HG03097 (cell line): ENCODE results near the gene PLXDC1.
"Not testable (repeated sequence)": the region's sequence is repeated elsewhere in the genome, so short reads cannot be mapped to it uniquely, and the experiment has no call there.

Experiments
- ATAC-seq: cut with Tn5 transposase; IDR thresholded peaks from one replicate; pipeline ENCODE4 v1.9.1; 2021; ENCODE audit not compliant: unreplicated experiment, low FRiP score

Gene PLXDC1

DNA sequence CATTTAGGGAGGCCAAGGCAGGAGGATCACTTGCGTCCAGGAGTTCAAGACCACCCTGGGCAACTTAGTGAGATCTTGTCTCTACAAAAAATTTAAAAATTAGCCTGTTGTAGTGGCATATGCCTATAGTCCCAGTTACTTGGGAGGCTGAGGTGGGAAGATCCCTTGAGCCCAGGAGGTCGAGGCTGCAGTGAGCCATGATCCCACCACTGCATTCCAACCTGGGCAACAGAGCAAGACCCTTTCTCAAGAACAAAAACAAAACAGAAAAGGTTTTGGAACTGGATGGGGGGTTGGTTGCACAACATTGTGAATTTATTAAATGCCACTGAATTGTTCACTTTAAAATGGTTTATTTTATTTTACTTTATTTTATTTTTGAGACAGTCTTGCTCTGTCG, 21.2 kb downstream of the PLXDC1 start:
- ATAC-seq, result no peak

- not testable (repeated sequence) for ATAC-seq
Measured at GRCh38 chr17:39129544-39129943, 21.9 kb downstream of the PLXDC1 start.

DNA sequence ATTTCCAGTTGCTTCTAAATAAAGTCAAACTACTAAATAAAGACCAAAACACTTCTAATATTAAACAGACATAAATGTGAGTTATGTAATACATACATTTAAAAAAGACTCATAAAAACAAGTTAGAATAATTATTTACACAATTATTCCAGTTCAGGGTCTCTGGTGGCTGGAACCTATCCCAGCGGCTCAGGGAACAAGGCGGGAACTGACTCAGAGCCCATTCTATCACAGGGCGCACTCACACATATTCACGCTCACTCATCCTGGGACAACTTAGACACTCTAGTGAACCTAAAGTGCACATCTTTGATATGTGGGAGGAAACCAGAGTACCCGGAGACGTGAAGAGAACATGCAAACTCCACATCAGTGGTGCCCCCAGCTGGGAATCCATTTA, 25.0 kb downstream of the PLXDC1 start:
- ATAC-seq, result no peak

DNA sequence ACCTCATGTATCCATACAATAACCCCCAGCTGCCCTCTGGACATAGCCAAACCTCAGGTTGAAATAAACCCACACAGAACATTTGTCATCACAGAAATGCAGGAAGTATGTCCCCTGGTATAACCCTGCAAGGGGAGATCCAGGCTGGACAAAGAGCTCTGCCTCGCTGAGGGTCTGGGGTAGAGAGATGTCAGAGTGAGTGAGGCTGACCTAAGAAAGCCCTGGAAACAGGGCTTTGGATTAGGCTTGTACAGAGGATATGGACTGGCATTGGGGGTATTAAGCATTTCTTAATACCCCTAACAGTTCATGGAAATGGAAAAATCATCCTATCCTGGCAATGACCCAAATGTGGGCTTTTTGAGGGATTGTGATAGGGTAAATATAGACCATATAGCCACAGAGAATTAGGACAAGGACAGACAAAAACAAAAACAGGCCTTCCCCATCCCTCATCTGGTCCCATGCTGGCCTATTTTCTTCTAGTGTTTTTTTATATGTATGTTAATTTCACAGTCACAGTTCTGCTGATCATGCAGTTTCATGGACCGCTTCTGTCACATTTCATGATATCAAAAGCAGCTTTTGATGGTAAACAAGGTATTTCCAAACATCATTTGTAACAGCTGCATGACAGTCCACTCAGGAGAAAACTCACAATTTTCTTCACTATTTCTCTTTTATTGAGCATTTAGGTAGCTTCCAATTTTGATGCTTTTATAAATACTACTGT, 26.1 kb downstream of the PLXDC1 start:
- ATAC-seq, result no peak

DNA sequence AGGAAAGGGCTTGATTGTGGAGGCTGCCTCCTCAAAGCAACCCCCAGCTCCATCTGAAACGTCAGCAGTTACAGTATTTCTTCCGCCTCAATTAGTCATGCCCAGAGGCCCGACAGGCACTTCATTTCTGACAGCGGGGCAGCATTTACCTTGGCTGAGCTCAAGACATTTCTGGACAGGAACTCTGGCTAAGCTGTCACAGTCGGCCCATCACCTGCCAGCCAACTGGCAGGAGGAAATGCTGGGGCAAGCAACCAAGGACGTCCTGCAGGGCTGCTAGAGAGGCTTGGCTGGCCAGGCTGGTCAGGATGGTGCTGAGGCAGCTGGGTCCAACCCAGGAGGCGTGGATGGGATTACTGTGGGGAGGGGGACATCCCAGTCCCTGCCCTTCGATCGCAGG, 27.8 kb downstream of the PLXDC1 start:
- ATAC-seq, result no peak

GRCh38 chr17:39122991-39123390, 28.4 kb downstream of the PLXDC1 start:
- ATAC-seq, result no peak

- ATAC-seq, result not testable (repeated sequence)
Measured at GRCh38 chr17:39121919-39122318, 29.5 kb downstream of the PLXDC1 start.

- ATAC-seq, result peak; percentile 76
Measured at GRCh38 chr17:39118674-39119419, 32.6 kb downstream of the PLXDC1 start.

DNA sequence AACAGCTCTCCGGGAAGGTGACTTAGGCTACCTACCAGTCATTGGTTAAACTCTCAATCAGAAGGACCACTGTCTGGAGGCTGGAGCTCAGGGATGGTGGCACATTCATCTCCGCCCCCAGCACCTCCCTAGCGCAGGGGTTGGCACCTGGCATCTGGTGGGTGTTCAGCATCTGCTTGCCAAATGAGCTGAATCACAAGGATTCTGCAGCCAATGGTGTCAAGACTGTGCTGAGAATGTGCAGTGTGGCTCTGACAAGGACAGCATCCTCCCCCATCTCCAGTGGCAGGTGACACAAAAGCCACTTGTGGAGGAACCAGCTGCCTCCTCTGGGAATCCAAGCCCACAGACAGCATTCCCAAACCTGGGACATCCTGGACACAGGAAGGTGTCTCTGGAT, 35.2 kb downstream of the PLXDC1 start:
- no peak for ATAC-seq

DNA sequence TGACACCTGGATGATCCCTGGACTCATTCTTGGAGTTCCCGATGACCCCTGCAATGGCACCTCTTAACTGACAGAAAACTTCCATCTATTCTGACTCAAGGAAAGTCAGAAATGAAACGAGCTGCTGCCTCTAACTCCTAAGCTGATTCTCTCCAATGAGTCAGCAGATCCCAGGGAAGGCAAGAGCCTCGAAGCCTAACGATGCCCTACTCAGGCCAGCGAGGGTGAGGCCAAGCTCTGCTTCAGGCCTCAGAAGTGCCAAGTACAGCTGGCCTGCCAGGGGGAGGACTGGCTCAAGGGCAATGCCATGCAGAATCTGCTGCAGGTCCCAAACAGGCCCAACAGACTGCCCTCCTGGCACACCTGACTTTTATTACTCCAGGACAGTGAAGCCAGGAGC, 36.3 kb downstream of the PLXDC1 start:
- no peak for ATAC-seq

DNA sequence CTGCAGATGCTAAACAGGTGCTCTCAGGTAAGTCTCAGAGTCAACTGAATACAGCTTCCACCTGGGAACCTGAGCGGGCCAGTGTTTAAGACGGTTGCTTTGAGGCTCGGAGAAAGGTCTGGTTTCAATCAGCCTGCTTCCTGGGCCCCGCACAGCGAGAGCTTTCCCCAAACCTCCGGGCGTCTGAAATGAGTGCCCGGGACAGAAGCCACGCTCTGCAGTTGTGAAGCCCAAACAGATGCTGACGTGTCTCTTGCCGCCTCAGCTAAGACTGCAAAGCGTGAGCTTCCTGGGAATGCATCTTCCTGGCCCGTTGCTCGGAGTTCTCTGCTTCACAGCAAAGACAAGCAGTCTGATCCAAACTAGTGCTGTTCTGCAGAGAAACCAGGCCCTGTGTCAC, 36.7 kb downstream of the PLXDC1 start:
- ATAC-seq, result no peak

DNA sequence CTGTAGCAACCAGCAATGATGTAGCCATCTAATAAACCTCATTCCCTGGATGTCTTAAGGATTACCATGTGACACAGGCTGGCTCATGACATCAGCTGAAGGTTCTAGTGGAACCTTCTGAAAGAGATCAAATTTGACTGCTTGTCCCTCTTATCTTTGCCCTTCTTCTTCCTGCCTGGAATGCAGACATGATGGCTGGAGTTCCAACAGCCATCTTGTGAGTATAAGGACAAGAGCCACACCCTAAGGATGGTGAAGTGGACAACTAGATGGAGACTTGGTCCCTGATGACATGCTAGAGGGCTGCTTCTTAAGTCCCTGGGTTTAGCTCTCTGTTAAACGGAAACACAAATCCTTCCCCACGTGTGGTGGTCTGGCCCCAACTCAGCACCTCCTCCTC, 37.6 kb downstream of the PLXDC1 start:
- no peak for ATAC-seq

DNA sequence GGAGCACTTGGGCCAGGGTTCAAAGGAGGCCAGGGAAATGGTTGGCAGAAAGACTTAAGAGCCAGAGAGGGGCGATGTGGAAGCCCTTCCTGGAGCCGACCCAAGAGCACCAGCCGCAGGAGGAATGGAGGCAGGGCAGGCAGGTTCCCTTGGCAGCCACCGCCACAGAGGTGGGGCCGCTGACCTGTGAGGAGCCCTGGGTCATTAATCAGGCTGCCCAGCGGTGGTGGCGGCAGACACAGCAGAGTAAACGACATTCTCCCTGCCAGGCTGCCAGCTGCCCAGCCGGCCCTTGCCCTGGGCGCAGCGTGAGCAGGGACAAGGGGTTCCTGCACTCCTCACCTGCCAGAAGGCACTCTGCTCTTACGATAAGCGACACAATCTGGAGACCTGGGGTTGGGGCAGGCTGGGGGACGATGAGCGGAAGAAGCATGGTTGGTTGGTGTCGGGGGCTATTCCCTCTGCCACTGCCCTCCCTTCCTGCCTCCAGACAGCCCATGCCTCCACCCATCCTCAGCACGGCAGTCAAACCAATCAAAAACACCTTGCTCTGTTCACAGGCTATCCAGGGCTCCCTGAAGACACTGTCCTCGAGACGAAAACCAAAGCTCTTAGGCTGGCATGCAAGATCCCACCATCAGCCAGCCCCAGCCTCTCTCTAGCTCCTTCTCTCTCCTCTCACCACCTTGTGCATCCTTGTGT, 40.9 kb downstream of the PLXDC1 start:
- no peak for ATAC-seq

GRCh38 chr17:39108461-39109375, 42.7 kb downstream of the PLXDC1 start:
- ATAC-seq, result no peak

DNA sequence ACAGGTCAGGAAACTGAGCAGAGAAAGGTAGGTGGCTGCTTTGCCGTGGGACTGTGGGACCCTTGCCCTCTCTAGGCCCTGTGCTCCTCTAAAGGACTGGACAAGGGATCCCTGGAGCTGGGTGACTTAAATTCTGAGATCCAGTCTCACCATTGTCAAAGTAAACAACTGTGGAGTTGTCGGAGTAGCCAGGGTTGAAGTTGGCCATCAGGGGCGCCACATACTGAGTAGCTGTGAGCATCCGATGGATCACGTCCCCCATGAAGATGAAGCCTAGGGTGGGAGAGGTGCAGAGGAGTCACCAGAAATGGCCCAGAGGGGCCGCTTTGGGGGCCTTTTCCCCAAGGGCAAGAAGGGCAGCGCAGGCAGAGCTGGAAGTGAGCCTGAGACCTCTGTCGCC, 43.5 kb downstream of the PLXDC1 start:
- ATAC-seq, result no peak

DNA sequence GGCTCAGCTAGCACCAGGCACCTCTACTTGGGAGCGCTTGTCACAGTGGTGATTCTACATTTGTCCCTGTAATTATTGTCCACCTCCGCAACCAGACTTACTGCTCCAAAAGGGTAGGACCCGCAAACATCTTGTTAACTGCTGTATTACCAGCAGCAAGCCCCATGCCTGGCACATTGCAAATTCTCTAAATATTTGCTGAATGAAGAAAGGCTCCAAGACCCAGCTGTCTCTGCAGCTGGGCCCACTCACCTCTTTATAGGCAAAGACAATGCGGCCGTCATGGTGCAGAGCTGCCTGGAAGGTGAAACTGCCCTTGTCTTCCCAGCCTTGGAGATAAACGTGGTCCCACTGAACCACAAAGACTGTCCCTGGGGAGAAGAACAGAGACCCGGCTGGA, 44.3 kb downstream of the PLXDC1 start:
- ATAC-seq, result no peak

GRCh38 chr17:39105705-39106104, 45.7 kb downstream of the PLXDC1 start:
- no peak for ATAC-seq

DNA sequence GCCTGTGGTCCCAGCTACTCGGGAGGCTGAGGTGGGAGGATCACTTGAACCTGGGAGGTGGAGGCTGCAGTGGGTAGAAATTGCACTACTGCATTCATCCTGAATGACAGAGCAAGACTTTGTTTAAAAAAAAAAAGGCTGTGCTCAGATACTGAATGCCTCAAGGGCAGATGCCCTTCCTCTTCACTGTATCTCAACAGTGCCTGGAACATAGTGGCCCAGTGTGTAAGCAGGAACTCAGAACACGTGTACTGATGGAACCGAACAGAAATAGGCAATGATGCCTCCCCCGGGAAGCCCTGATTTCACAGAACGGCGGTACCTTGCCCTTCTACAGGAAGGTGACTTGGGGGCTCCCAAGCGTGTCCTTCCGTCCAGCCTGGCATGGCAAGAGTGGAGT, 46.8 kb downstream of the PLXDC1 start:
- ATAC-seq, result no peak

DNA sequence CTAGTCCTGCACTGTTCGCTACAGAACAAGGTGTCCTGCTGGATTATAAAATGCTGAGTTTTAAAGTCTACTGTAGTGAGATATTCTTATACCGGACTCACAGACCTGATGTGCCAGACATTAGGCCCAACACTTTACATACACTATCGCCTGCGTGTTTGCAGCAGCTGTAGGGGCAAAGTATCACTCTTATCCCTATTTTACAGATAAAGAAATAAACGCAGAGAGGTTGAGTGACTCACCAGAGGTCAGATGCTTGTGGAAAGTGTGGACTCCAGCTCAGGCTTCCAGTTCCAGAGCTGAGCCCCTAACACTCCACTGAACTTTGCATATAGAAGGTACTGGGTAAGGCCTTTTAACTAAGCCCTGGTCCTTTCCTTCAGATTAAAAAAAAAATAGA, 47.4 kb downstream of the PLXDC1 start:
- no peak for ATAC-seq

DNA sequence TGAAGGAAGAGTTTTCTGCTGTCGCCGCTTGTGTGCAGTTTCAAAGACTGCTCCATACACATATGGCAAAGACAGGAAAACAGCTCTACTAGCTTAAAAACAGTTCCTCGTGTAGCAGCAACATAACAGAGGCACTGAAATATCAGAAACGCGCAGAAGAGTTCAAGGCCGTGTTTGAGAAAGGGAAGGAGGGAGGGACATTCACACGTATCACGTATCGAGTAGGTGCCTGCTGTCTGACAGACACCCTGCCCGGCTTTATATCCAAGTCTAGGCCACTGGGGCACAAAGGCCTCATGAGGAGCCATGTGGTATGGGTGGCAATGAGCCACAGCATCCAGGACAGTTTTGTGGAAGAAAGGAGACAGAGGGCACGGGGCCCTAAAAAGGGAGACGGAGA, 50.3 kb downstream of the PLXDC1 start:
- no peak for ATAC-seq

GRCh38 chr17:39100530-39100929, 50.9 kb downstream of the PLXDC1 start:
- ATAC-seq, result no peak
